ENCODE data around the gene UNC5C.
"Not testable (repeated sequence)": the region's sequence is repeated elsewhere in the genome, so short reads cannot be mapped to it uniquely, and the experiment has no call there.

The UNC5C gene

DNA sequence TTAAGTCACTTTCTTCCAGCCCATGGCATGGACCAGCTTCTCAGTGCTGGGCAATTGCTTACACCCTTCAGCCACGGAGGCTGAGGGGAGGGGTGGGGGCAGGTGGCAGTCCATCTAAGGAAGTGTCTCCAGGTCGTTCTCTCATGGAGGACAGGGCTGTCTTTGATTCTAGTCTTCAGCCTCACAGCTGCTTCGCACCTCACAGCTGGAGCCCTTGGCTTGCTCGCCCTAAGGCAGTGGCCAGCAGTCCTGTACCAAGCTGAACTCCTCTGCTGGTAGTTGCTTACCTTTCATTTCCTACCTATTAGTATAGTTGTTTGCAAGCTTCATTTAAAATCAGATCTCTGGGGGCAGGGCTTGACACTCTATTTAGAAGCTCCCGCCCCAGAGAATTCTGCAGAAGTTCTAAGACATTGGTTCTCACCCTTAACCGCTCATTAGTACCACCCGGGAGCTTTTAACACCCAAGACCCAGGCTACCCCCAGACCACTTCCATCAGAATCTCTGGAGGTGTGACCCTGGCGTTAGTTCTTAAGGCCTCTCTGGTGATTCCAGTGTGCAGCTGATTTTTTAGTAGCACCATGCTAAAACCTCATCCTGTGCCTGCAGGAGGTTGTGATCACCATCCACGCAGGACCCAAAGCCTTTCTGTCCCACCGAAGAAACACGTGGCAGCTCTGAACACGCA lies 386.8 kb downstream of the UNC5C start:
- DNase-seq = no peak

DNA sequence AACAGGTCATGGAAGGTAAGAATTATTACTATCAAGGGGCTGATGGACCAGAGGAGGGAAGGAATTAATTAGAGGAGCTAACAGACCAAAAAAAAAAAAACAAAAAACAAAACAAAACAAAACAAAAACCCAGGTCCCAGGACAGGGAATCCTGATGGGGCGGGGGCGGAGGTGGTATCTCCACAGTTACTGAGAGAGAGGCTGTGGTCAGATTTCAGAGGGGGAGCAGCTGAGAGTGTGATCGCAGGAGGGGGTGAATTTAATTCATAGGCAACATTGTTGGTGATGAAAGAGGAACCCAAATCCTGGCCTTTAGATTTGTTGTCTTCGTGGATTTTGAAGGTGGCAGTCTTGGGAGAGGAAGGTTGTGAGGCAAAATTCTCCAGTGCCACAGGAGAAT lies 389.4 kb downstream of the UNC5C start:
- no peak for DNase-seq

DNA sequence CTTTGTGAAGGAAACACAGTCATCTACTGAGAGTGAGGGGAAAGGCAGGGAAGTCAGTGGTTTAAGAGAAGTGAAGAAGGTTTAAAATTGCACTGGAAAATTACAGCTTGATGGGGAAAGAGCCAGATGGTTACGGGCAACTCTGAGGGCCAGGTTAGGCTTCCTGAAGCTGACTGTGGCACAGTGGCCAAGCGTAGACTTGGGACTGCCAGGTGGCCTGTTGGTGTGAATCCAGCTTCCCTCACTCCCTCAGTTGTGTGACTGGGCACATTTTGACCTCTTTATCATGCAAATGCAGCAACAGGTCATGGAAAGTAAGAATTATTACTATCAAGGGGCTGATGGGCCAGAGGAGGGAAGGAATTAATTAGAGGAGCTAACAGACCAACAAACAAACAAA lies 390.1 kb downstream of the UNC5C start:
- DNase-seq = no peak

DNA sequence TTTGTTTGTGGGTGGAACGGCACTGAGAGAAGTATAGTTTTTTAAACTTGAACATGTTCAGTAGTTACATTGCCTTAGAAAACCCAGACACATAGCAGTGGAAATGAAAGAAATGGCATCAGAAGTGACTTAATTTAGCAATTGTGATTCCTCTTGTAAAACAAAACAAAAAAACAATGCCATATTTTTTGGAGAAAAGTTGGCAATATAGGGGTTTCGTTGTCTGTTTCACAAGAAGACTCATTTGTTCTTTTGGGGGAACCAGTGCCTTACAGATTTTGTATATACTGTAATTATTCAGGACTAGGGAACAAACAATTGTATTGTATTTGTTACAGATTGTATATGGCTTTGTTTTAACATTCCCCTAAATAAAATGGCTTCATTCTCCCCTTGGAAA lies 390.7 kb downstream of the UNC5C start:
- DNase-seq = no peak

DNA sequence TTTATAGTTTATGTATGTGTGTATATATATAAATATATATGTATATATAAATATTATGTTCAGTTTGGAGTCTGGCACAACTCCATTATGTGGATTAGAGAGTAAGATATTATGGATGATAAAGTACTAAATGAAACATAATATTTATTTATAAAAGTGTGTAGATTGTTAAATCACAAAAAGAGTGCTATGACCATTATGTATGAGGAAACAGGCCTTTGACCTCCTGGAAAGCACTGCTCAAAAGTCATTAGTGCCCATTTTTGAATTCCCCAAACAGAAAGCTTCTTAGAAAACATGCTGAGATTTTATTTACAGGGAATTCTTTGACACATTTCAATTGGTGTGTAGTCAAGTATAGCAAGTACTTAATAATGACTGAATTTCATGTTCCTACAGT lies 391.2 kb downstream of the UNC5C start:
- no peak for DNase-seq

DNA sequence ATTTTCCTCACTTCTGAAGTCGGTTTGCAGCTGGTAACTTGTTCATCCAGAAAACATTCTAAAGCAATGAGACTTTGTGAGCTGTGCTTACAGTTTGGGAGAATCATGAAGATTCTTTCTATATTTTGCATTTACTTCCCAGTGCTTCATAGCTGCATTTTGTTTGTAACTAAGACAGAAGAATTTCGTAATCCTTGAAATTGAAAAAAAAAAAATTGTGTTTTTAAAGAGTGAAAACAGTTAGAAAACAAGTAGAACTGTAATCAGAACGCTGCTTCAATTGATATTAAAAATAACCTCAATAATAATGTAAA lies 392.4 kb downstream of the UNC5C start:
- DNase-seq = no peak

DNA sequence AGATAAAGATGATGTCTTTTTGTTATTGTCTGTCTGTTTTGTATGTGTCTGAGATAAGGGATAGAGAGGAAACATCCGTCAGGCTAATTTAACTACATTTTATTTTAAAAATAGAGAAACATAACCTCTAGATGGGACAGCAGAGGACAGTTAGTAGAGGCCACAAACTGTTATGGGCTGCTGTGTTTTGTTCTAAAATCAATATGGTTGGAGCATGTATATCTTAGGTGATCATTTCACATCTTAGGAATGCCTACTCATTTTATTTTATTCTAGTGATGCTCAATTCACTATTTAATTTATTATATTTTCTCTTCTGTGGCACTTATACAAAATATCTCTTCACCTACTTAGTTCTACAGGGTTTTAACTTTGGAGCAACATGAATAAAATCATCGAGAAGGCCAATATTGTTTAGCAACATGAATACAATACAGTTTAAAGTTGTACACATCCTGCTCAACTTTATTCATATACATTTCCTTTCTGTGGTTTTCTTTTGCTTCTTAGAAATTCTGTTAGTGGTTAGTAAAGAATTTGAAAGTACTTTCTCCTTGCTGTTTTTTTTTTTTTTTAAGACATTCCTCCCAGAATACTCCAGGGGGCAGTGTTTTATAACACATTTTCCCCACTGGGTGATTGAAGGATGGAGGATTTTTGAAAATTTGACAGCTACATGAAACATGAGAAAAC lies 392.9 kb downstream of the UNC5C start:
- DNase-seq = peak; percentile 4

DNA sequence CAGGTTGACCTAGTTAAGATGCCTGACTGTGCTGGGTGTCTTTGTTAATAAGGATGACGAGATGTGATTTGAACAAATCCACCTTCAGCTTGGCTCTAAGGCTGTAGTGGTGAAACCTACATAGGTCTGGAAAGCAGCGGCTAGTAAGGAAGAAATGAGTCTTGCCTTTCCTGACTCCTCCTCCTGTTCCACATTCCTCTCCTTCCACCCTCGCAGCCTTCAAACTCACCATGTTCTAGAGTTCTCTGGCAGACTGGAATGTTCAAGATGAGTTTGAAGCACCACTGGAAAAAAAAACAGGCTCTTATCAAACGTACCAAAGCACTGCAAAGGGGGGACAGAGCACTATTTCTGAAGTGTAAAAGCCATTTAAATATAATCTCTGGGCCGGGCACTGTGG lies 395.6 kb downstream of the UNC5C start:
- DNase-seq = no peak

DNA sequence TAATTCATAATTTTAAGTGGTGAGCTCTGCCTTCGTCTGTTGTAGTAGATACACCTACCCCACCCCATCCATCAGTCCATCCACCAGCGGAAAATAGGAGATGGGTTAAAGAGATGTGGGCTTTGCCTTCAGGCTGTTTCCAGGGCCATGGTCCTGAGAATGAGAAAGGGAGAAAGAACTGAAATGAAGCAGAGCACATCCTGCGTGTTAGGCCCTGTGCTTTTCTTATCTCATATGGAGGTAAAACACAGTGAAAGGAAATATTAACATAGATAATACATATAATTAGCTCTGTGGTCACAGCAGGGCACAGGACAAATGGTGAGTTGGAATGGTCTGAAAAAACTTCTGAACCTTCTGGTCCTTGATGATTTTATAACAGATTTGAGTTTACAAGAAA lies 397.5 kb downstream of the UNC5C start:
- DNase-seq = no peak

DNA sequence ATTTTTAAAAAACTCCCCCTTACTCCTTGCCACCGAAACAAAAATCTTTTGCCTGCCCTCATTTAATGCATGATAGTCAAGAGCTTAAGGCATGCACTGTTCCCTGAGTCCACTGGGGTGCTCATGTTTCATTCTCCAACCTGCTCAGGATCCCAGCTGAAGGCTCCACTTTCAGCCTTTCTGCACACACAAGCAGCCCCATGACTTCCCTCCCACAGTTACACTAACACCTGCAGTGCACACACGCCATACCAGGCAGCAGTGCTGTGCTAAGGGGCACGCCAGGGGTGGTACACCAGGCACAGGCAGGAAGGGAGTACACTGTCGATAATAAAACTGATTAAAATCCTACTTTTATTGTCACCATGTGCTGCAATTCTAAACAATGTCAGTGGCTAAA lies 405.8 kb downstream of the UNC5C start:
- no peak for DNase-seq

DNA sequence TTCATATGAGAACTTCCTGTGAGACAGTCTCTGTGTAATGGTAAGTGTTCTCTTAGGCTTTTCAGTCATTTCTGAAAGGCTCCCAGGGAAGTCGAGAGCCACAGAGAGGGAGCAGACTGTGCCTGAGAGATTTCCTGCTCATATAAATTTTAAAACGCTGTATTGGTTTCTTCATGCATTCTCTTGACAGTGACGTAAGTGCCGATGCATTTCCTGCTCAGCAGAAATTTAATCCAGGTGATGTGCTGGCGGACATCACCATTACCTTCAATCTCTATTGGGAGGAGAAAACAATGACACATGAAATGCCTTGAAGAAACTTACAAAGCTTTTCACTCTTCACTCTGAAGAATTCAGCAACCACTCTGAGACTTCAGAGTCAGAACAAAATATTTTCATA lies 407.4 kb downstream of the UNC5C start:
- no peak for DNase-seq

DNA sequence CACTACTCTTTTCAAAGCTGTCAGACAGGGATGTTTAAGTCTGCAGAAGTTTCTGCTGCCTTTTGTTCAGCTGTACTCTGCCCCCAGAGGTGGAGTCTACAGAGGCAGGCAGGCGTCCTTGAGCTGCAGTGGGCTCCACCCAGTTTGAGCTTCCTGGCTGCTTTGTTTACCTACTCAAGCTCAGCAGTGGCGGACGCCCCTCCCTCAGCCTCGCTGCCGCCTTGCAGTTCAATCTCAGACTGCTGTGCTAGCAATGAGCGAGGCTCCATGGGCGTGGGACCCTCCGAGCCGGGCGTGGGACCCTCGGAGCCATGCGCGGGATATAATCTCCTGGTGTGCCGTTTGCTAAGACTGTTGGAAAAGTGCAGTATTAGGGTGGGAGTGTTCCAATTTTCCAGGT lies 409.3 kb downstream of the UNC5C start:
- not testable (repeated sequence) for DNase-seq

DNA sequence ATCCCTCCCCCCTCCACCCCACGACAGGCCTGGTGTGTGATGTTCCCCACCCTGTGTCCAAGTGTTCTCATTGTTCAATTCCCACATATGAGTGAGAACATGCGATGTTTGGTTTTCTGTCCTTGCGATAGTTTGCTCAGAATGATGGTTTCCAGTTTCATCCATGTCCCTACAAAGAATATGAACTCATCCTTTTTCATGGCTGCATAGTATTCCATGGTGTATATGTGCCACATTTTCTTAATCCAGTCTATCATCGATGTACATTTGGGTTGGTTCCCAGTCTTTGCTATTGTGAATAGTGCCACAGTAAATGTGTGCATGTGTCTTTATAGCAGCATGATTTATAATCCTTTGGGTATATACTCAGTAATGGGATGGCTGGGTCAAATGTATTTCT lies 414.8 kb downstream of the UNC5C start:
- DNase-seq = not testable (repeated sequence)

DNA sequence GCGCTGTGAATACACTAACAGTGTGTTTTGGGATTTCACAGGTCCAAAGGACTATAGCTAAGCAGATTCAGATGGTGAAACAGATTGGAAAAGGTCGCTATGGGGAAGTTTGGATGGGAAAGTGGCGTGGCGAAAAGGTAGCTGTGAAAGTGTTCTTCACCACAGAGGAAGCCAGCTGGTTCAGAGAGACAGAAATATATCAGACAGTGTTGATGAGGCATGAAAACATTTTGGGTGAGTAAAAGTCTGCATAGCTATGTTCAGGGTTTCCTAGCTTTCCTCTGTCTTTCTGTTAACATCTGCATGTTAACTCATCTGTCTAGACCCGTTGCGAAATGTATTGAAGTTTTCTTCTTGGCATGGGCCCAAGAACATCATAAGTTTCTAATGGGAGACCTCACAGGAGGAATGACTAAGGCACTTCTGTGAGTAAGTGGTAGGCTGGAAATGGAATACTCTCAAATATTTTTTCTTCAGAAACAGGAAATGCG lies 418.9 kb downstream of the UNC5C start:
- peak; percentile 93 for DNase-seq

DNA sequence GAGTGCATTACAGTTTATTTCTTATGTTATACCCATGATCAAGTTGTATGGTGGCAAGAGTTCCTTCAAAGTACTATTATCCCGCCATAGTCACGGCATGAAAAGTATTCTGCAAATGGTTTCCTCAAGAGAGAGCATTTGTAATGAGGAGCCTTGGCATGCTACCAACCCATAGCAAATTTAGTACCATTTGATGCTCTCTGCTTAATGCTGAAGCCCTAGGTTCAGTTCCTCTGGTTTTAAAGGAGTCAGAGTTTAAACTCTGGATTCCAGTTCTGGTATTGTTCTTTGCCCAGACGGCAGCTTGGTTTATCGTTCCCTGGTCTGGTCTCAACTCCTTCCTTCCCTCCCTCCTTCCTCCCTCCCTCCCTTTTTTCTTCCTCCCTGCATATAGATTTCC lies 419.7 kb downstream of the UNC5C start:
- no peak for DNase-seq

DNA sequence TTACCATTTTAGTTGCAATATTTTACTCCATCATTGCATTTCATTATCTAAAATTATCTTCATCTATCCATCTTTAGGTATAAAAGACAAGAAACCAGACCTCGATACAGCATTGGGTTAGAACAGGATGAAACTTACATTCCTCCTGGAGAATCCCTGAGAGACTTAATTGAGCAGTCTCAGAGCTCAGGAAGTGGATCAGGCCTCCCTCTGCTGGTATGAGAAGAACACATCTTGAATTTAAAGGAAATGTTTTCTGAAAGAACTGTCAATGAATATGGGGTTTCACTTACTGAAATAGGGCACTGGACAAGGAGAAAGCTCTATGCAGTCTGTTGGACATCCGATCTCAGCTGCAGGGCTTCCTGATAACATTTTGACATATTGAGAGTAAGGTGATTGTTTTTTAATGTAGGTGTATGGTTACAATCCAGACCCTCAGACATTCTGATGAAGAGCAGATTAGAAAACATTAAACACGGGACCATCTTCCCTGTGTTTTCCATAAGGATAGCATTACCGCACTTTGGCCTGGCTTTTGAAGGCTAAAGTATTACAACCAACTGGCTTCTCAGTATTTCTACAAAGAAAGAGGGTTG lies 423.8 kb downstream of the UNC5C start:
- peak; percentile 16 for DNase-seq

DNA sequence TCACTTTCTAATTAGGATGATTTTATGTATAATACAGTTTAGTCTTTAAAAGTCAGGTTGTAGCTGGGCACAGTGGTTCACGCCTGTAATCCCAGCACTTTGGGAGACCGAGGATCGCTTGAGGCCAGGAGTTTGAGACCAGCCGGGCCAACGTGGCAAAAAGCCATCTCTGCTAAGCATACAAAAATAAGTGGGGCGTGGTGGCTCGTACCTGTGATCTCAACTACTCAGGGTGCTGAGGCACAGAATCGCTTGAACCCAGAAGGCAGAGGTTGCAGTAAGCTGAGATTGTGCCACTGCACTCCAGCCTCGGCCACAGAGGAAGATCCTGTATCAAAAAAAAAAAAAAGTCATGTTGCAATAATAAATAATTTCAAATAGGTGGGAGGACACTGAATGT lies 426.8 kb downstream of the UNC5C start:
- DNase-seq = no peak

DNA sequence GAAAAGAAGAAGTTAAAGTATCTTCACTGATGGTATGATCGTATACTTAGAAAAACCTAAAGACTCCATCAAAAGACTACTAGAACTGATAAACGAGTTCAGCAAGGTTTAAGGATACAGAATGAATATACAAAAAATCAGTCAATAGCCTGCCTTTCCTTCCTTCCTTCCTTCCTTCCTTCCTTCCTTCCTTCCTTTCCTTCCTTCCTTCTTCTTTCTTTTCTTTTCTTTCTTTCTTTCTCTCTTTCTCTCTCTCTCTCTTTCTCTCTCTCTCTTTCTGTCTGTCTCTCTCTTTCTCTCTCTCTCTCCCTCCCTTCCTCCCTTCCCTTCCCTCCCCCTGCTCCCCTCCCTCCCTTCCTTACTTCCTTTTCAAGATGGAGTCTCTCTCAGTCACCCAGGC lies 428.3 kb downstream of the UNC5C start:
- DNase-seq = no peak

DNA sequence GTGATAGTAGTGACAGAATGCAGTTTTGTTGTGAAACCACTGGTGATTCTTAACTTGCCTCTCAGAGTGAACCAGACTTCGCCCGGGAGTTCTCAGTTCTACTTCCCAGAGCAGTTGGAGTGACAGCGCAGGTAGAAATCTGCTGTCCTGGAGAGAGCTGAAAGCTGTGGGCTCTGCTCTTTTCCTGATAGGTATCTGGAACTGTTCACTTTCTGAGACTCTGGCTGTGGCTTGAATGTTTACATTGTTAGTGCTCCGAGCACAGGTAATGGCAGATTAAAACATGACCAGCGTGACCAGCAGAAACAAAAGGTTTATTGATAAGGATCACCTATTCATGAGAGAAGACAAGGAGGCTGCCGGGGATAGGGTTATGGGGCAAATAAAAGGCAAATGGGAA lies 430.3 kb downstream of the UNC5C start:
- DNase-seq = no peak

DNA sequence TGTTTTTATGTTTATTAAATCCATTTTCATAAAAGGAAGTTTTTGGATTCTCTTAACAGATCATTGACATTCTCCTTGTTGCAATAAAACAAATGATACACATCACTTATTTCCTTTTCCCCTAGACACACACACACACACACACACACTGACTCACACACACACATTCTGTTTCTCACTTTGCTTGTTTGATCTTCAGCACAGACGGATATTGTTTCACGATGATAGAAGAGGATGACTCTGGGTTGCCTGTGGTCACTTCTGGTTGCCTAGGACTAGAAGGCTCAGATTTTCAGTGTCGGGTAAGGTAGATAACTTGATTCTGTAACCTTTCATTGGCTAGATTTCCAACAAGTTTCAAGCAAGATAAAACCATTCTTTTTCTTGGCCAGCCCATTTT lies 434.3 kb downstream of the UNC5C start:
- no peak for DNase-seq

Measured in amniotic stem cell (primary cell).